Astrocyte of the spinal cord (primary cell): ENCODE data around the gene ALPG.

Experiments used
- DNase-seq: peaks from one replicate; pipeline ENCODE4 v3.0.0; 2011; ENCODE audit warnings: low read depth, low spot score
- H3K4me3 ChIP-seq: 2 replicates; pipeline ENCODE4 v1.5.1; 2011; ENCODE audit warnings: low read depth, mild to moderate bottlenecking, low read length, moderate library complexity
- in situ Hi-C: cut with HindIII; loops from 2 replicates; pipeline ENCODE4 v1.10.0; 2017; ENCODE audit warnings: low sequenced_read_pairs
- TF ChIP-seq, protein P1 (sequence below): IDR thresholded peaks from 2 replicates; pipeline ENCODE4 v1.5.1; 2012; ENCODE audit warnings: low read depth, mild to moderate bottlenecking, low read length, inconsistent platforms

Gene ALPG

DNA sequence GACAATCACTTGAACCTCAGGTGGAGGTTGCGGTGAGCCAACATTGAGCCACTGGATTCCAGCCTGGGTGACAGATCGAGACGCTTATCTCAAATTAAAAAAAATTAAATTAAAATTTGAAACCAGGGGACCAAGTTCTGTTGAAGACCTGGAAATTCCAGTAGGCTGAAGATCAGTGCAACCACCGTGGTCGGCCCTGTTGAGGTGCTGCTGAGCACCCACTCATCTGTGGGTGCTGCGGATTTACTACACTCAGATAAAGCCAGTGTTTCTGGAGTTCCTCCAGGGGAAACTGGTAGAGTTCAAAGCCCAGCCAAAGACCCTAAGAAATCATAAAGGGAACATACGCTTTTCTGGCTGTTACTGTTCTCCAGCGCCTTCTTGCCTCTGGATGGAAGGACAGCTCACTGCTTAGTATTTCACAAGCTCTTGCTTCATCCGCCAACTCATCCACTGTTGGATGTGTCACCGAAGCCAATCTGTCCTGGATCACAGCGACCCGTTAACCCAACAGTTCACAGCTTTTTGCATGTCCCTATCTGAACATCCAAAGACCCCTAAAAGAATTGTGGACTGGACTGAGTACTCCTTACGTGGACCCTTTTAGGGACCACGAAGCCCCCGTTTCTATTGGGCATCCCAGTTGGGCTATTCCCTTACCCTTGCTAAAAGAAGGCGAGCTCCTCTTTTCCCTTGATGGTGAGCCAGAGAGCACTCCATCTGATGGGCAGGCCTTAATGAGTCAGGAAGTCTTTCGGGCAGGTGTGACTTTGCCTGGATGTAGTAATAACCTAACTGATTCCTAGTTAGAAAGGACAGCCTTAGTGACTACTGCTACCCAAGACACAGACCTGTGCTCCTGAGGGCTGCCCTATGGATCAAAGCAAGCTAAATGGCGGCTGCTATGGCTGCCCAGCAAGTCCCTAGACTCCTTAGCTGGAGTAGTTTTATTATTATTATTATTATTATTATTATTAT is 34.1 kb upstream of the ALPG start:
- TF ChIP-seq, protein P1, sequence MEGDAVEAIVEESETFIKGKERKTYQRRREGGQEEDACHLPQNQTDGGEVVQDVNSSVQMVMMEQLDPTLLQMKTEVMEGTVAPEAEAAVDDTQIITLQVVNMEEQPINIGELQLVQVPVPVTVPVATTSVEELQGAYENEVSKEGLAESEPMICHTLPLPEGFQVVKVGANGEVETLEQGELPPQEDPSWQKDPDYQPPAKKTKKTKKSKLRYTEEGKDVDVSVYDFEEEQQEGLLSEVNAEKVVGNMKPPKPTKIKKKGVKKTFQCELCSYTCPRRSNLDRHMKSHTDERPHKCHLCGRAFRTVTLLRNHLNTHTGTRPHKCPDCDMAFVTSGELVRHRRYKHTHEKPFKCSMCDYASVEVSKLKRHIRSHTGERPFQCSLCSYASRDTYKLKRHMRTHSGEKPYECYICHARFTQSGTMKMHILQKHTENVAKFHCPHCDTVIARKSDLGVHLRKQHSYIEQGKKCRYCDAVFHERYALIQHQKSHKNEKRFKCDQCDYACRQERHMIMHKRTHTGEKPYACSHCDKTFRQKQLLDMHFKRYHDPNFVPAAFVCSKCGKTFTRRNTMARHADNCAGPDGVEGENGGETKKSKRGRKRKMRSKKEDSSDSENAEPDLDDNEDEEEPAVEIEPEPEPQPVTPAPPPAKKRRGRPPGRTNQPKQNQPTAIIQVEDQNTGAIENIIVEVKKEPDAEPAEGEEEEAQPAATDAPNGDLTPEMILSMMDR: no peak
- in situ Hi-C loops: no loop called here
- no peak overlapping the region for H3K4me3 ChIP-seq
- no peak for DNase-seq

DNA sequence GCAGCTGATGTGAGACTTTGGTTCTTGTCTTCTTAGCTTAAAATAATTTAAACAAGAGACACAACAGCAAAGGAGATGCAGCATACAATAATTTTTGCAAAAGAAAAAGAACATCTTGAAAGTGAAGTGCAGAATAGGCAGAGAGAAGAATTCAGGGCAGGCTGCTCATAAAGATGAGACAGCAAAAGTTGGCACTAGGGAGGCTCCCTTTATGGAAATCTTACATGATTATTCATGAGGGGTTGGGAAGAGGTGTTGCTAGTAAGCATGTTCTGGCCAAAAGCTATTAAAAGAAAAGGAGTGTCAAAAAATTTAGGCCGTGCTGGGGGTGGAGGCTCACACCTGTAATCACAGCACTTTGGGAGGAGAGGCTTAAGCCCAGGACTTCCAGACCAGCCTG is 32.3 kb upstream of the ALPG start:
- in situ Hi-C loops: no loop called here
- H3K4me3 ChIP-seq: no peak overlapping the region
- TF ChIP-seq, protein P1: no peak
- DNase-seq: no peak

DNA sequence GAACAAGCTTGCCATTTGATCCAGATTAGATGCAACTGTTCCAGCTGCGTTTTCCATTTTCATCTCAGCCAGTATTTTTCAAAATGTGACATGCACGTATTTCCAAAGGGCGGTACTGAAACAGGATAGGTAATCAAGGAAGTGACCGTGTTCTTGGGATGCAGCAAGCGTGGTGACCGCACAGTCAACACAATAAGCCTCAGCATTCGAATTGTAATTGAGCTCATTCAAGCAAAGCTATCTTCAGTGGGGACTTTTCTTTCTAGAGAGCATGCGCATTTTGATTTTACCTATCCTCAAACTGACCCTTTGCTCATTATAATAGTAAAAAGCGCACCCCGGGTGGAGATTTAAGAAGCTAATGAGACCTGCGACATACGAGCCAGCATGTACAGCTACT is 31.5 kb upstream of the ALPG start:
- TF ChIP-seq, protein P1: no peak
- H3K4me3 ChIP-seq: no peak overlapping the region
- no peak for DNase-seq
- in situ Hi-C loops: no loop called here

DNA sequence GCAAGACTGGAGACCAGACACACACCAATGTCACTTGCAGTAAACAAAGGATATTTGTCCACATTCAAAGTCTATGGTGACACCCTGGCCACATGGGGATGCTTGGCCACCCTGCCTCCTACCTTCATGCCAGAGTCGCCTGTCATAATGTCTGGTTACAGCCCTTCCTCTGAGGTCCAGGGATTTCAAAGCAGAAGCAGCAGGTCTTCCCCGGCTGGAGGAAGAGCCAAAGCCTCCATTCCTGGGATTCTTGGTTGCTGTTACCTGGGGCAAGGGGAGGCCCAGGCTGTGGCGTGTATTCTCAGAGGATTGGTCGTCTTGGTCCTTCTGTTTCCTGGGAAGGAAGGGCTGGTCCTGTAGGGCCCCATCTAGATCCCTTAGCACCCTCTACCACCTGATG is 30.4 kb upstream of the ALPG start:
- no peak overlapping the region for H3K4me3 ChIP-seq
- in situ Hi-C loops: no loop called here
- DNase-seq: no peak
- TF ChIP-seq, protein P1: no peak

DNA sequence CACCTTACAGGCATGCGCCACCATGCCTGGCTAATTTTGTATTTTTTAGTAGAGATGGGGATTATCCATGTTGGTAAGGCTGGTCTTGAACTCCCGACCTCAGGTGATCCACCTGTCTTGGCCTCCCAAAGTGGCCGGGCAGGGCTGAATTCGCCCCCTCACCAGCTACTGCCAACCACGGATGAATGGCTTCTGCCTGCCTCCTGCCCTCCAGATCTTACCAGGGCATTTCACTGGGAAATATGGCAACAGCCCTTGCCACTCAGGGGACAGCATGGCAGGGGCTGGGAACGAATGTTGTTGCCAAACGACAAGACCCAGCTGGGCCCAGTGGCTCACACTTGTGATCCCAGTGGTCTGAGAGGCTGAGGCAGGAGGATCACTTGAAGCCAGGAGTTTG is 29.9 kb upstream of the ALPG start:
- TF ChIP-seq, protein P1: no peak
- no peak overlapping the region for H3K4me3 ChIP-seq
- DNase-seq: no peak
- in situ Hi-C loops: no loop called here

DNA sequence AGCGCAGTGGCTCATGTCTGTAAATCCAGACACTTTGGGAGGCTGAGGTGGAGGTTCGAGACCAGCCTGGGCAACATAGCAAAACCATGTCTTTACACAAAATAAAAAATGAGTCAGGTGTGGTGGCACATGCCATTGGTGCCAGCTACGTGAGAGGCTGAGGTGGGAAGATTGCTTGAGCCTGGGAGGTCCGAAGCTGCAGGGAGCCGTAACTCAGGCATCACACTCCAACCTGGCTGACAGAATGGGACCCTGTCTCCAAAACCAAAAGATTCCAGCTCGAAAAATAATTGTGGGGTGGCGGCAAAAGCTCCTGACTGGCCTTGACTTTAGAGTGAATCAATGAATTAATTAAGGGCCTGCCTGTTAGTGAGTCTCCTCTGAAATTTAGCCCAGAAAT is 29.3 kb upstream of the ALPG start:
- in situ Hi-C loops: no loop called here
- no peak overlapping the region for H3K4me3 ChIP-seq
- TF ChIP-seq, protein P1: no peak
- DNase-seq: no peak
